Fibroblast of skin of back (primary cell): ENCODE data around the gene PTGDS.
A peak's percentile ranks its signal among the peaks of the same experiment; 100 is the strongest.

Experiments used
- DNase-seq: peaks from one replicate; pipeline ENCODE4 v3.0.0-alpha.2; 2013

The PTGDS gene

DNA sequence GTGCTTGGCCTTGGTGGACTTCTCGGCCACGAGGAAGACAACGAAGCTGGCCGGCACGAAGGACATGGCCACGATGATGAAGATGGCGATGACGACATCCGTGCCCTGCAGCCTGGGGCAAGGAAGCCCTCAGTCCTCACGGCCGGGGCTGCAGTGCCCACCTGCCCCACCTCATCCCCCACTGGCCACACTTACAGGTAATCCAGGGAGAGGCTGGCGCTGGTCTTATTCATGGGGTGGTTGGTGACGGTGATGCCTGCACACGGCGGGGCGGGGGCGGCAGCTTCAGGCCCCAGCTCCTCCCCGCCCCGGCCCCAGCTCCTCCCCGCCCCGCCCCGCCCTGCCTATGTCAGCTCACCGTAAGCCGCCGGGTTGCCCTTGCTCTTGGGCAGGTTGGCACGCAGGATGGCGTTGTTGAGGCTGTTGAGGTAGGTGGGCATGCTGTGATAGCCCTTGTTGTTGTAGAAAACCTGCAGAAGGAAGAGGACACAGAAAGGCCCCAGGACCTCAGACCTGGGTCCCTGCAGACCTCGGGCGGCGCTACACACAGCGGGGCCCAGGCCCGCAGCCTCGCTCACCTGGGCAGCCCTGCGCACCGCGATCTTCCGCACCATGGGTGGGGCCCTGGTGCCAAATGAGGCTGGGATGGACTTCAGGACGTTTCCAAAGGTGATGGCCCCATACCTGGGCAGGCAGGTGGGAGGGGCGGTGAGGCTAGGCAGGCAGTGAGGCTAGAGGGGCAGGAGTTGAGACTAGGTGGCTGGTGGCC, 34.8 kb downstream of the PTGDS start:
- DNase-seq = no peak

DNA sequence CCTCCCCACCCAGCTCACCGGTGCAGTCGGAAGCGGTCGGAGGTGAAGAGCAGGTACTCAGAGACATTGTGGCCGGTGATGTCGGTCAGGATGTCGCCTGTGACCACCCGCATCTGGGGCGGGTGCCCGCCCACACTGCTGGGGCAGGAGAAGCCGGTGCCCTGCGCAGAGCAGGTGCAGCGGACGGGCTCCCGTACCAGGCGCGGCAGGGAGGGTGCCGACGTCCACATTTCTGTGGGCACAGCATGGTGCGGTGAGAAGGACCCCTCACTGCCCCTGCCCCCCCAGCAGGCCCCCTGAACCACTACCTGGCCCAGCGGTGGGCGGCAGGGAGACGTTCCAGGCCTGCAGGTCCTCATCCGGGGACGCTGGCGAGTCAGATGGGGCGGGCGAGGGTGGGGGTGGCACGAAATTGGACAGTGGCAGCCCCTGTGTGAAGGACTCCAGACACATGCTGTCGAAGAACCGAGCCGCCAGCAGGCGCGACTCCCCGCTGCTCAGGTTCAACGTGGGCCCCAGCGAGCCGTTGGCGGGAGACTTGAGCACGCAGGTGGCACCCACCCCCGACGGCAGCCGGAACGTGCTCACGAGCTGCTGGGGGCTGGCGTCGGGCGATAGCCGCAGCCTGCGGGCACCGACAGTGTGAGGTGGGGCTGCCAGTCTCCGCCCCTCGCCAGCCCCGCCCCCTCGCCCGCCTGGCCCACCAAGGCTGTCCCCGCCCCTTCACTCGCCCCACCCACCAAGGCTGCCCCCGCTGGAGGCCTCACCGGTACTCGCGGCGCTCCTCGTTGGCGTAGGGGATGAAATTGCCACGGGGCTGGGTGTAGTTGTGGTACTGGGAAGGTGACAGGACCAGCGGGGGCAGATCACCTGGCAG, 35.6 kb downstream of the PTGDS start:
- no peak for DNase-seq

DNA sequence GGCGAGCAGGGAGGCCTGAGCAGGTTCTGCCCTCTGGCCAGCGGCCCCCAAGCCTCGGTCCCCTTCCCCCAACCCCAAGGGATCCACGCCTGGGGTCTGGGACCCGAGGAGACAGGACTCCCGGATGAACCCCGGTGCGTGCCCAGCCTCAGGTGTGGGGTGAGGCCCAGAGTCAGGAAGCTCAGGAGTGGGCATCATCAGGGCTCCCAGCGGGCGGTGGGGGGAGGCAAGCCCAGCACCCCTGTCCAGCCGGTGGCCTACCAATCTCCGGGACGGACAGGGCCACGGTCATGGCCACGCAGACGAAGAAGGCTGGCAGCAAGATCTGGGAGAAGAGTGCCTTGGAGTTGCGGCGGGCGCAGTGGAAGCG, 36.3 kb downstream of the PTGDS start:
- no peak for DNase-seq

DNA sequence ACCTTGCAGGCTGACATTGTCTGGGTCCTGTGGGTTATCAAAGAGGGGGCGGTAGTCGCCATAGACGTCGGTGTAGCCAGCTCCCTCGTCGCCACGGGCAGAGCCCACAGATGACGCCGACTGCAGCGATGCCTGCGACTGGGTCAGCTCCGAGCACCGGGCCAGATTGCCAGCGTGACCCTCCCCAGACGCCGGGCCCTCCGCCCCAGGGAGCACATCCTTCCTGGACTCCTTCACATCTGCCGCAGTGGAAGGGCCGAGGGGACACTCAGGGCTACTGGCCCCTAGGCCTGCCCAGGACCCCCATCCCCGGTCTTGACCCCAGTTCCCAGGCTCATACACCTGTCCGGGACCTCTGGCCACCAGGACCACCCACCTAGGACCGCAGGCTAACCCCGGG, 36.9 kb downstream of the PTGDS start:
- DNase-seq = no peak

DNA sequence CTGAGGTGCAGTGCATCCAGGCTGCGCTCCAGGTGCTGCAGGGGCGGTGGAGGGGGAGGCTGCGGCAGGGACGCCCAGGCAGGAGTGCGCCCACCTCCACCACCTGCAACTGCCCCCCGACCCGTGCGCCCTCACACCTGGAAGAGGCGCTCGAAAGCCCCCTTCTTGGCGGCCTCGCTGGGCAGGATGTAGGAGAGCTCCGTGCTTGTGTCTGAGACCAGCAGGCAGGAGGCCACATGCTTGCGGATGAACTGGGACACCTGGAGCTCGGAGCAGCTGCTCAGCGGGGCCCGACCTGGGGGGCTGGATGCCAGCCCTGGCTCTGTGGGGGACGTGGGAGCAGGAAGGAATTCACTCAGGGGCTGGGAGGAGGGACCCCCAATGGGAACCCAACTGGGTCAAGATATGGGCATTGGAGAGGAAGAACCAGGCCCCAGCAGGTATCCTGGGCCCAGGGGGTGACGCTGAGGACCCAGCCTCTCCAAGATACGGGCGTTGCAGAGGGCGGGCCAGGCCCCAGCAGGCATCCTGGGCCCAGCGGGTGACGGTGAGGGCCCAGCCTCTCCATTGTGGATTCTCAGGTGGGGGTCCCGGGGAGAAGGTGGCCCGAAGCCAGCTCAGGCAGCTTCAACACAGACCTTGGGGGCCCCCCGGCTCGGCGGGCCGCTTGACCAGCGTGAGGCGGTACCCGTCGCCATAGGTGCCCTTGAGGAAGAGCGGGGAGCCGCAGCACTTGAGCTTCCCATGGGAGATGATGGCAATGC, 37.7 kb downstream of the PTGDS start:
- DNase-seq = no peak

DNA sequence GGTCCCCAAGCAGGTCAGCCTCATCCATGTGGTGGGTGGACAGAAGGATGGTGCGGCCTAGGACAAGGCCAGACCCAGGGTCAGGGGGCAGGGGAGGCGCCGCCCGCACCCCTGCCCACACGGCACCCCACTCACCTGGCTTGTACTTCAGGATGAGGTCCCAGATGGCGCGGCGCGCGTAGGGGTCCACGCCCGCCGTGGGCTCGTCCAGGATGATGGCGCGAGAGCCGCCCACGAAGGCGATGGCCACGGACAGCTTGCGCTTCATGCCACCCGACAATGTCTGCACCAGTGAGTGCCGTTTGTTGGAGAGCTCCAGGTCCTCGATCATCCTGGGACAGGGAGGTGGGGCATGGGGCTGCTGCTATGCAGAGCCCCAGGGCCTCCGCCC, 38.2 kb downstream of the PTGDS start:
- no peak for DNase-seq

DNA sequence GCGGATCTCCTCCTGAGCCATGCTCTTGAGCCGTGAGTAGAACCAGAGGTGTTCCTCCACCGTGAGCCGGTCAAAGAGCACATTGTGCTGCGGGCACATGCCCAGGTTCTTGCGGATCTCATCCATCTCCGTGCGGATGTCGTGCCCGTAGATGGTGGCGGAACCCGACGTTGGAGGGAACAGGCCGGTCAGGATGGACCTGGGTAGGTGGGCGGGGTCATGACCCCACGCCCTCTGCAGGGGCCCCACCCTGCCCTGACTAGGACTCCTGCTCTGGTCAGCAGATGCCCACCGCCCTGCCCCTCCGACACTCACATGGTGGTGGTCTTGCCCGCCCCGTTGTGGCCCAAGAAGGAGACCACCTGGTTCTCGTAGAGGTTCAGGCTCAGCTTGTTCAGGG, 38.7 kb downstream of the PTGDS start:
- no peak for DNase-seq

DNA sequence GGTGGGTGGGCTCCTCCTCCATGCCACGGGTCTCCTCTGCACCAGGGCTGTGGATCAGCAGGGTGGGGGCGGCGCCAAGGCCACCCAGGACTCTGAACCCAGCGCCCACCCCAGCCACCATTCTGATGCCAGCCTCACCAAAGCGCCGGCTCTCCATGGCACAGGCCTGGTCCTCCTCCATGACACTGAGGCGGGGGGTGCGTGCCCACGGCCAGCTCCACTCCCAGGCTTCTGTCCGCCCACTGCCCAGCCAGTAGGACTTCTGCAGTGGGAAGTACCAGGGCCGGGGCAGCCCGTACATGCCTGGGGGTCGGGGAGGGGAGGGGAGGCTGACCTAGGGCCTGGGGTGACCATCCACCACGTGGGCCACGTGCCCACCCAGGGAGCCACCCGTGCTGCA, 39.1 kb downstream of the PTGDS start:
- DNase-seq = no peak

DNA sequence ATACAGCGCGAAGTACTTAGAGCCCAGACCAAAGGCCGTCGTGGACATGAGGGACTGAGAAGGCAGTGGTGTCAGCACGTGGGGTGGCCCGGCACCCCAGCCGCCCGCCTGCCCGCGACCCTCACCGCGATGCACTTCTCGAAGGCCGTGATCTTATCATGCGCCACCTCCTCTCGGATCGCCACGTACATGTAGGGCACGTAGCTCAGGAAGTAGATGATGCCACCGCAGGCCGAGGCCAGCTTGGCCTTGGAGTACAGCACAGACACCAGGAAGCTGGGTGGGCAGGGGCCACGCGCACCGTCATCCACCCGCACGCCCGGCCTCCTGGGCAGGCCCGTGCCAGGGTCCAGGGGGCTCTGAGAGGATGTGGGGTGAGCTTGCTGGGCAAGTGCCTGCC, 39.8 kb downstream of the PTGDS start:
- no peak for DNase-seq

DNA sequence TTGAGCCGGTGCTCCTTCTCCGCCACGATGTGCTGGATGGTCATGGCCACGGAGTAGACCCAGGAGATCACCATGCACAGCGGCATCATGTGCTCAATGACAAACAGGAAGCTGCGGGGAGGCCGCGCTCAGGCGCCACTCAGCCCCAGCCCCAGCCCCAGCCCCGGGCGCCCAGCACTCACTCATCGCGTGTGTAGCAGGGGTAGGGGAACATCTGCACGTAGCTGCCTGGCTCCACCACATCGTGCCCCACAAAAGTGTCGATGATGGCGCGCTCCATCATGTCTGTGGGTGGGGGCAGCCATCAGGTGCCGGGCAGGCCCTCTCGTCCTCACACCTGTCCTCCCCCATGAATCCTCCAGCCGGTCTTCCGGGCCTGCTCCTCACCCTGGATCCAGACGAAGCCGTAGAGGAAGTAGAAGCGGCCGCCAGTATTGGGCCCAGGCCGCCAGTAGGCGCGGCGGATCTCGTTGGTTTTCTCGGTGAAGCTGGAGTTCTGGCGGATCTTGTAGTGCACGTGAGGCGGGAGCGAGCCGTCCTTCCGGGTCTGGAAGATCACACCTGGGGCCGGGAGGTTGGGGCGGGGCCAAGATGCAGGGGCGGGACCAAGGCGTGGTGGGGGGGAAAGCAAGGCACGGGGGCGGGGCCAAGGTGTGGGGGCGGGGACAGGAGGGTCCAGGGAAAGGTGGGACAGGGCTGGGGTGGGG, 40.6 kb downstream of the PTGDS start:
- no peak for DNase-seq

DNA sequence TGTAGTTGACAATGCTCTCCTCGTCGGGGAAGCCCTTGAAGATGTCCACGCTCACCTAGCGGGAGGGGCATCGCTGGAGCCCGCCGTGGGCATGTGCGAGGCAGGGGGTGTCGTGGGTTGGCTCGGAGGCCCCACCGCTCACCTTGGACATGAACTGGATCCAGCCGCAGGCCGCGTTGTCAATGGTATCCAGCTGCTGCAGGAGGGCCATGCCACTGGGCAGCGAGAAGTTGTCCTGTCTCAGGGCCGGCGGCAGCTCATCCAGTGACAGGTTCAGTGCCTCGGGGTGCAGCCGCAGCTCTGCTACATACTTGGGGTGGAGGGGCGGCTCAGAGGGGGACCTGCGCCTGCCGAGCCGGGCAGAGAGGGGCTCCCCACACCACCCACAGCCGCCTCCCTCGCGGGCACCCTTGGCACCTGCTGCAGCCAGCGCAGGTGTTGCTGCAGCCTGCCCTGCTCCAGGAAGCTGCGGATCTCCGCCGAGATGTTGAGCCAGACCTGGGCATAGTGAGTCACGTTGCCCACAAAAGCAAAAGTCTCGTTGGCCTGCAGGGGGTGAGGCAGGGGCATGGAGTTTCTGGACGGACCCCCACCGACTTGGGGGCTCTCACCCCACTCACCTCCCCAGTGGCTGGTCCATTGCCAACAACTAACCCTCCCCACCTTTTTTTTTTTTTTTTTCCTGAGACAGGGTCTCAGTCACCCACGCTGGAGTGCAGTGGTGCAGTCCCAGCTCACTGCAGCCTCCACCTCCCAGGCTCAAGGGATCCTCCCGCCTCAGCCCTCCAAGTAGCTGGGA, 41.7 kb downstream of the PTGDS start:
- DNase-seq = no peak

DNA sequence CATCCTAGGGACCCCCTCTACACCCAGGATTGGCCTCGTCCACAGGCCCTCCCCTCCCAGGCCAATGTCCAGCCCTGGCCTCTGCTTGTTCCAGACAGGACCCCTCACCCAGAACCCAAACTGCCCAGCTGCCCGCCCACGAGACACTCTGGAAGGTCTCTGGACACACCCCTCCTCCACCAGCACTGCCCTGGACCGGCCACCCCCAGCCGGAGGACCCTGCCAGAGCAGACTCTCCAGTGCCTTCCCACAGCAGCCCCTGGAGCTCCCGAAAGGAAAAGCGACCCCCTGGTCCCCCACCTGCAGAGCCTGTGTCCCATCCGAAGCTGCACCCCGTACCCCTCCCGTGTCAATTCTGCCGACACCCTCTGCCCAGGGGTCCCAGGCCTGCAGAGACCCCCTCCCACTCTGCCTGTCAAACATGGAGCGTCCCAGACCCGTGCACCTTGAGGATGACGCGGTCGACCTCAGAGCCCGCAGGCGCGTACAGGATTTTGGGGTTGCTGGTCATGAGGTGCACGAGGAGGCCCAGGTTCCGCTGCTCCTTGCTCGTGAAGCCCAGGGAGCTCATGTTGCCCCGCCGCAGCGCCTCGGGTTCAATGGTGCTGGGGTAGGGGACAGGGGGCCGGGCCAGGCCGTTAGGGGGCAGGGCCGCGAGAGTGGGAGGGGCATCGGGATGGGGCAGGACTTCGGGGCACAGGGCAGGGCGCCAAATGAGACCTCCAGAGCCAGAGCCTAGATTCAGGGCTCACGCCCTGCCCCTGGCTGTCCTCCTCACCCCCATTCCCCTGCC, 42.8 kb downstream of the PTGDS start:
- no peak for DNase-seq

DNA sequence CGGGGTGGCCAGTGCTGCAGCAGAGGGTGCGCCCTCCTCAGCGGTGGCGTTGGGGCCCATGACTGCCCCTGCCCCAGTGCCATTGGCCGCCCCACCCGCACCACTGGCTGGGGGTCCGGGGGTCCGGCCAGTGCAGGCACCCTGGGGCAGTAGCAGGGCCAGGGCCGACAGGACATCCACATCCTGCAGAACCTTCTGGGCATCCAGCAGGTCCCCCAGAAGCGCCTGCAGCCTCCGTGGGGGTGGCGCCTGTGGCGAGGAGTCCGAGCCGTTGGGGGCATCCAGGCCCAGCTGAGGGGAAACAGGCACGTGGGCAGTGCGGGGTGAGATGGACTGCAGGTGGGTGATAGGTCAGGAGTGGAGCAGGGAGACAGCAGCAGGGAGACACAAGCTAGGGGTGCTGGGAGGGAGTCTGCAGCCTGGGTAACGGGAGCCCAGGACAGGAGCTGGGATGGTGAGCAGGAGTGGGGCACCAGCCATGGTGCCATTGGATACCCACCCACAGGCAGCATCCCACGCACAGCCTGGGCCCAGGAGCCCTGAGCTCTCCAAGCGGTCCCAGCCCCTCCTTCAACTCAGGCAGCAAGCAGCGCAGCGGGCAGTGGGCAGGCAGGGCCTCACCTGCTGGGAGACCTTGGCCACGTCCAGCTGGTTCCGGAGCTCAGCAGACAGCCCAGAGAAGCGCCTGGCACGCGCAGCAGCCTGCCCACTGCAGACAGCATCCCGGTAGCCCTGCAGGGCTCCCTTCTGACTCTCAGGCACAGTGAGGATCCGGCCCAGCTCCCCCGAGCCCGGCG, 43.7 kb downstream of the PTGDS start:
- no peak for DNase-seq

DNA sequence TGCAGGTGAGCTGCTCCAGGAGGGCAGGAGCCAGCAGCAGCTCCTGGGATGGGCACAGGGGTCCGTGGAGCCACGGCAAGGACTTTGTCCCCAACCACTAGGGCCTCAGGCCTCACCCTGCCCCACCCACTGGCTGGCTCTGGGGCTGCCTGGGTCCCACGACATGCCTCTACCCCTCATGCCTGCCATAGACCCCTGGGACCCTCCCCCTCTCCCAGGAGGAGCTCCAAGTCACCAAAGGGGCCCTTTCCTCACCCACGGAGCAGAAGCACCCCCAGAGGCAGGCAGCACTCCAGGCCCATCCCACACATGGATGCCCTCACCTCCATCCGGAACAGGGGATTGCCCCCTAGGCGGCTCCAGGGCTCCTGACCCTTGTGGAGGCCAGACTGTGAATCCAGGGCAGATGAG, 44.3 kb downstream of the PTGDS start:
- no peak for DNase-seq

DNA sequence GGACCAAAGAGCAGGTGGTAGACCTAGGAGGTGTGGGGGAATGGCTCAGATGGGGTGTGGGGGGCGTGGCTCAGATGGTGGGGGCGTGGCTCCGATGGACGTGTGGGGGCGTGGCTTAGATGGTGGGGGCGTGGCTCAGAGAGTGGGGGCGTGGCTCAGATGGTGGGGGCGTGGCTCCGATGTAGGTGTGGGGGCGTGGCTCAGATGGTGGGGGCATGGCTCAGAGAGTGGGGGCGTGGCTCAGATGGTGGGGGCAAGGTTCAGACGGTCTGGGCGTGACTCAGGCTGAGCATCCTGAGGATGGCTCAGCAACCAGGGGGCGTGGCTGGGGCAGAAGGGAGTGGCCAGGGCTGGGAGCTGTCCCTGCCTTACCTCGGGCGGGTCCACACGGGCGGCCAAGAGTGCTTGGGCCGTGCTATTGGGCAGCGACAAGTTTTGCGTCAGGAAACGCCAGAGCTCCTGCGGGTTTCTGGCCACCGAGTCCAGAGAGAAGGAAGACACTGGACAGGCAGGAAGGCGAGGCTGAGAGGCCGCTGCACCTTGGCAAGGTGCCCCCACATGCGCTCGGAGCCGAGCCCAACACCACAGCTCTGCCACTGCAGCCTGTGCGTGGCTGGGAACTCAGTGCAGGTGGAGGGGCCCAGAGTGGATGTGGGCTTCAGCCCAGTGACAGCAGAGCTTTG, 44.8 kb downstream of the PTGDS start:
- peak; percentile 65 for DNase-seq

DNA sequence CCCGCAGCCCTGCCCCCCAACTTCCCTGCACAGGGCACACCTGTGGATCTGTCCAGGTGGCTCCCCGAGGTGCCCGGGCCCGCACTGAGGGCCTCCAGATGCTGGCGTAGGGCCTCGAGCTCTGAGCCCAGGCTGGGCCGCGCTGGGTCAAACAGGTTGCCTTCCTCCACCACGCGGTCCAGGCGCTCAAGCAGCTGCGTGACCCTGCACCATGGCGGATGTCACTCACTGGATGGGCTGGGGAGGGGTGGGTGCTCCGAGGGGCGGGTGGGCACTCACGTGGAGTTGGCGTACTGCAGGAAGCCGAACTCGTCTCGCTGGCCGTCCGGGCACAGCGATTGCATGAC, 45.3 kb downstream of the PTGDS start:
- no peak for DNase-seq

DNA sequence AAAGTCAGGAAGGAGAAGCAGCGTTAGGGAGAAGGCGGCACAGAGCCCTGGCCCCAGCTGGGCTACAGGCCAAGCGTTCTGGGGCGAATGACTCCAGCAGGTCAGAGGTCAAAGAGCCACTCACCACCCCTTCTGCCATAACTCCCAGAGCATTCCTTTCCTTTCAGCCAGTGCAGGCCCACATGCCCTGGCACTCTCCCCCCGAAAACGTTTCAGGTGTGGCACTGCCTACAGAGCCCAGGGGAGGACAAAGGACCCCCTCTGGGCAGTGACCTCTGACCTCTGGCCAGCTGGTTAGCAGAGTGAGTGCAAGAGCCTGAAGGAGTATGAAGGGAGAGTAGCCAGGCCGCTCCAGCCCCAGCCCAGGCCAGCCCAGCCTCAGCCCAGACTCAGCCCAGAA, 45.9 kb downstream of the PTGDS start:
- no peak for DNase-seq

DNA sequence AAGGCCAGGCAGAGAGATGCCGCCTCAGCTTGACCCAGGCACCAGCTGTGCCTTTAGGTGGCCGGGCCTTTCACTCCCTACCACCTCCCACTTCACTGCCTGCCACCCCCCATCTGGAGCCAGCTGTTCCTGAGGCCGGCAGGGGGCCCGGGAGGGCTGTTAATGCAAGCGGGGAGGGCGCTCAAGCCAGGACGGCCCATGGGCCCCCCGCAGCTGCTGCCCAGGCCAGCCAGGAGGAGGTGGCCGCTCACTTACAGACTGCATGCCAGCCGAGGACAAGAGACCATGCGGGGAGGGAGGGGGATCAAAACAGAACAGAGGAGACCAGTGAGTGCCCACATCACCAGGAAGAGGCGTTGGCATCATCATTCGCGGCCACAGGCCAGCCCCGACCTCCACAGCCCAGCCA, 46.3 kb downstream of the PTGDS start:
- DNase-seq = no peak

DNA sequence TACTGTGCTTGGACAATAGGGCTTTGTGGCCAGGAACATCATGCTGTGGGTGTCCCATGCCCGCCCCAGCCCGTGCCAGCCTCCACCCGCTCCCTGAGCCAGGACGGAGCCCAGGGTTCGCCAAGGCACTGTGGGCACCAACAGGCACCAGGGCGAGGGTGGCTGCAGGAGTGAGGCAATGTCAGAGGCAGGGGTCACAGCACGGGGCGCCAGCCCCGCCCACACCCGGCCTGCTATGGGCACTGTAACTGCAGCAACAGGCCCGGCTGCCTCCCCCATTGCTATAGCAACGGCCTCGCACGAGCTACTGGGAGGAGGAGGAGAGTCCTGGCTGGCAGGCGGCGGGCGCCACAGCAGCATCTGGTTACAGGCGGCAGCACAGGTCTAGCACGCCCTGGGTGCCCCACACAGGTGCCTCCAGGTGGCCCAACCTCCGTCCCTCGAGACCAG, 48.2 kb downstream of the PTGDS start:
- DNase-seq = no peak

DNA sequence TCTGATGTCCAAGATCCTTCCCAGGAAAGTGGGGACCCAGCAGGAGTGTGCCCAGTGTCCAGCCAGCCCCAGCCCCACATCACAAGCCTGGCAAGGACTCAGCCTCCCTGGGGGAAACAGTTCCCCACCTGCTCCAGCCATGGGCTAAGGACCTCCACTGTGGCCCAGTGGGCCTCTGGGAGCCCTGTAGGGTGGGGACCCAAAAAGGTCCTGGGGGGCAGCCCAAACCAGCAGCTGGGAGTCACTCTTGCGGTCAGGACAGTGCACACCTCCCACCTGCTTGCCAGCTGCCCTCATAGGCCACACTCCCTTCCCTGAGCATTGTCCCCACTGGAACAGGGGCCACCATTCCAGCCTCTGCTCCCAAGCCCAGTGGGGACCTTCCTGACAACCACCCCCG, 49.1 kb downstream of the PTGDS start:
- no peak for DNase-seq
